Suprapubic skin (tissue), 4 donors: ENCODE results near the gene PPP1R12B.
"Not testable (repeated sequence)": the region's sequence is repeated elsewhere in the genome, so short reads cannot be mapped to it uniquely, and the experiment has no call there.

Experiments used
- CTCF ChIP-seq, 2 donors: fragments of 200-600 bp in 1 of 2; fragments of 450-650 bp in 1 of 2; sonication (generic) in 1 of 2; IDR thresholded peaks; one replicate each; pipeline ENCODE4 v1.5.1; 2016 to 2019; ENCODE audit warnings: antibody characterized with exemption in 2 of 2, mild to moderate bottlenecking in 1 of 2, moderate library complexity in 1 of 2
- EP300 ChIP-seq: sonication (generic); formaldehyde crosslinking; IDR thresholded peaks from one replicate; pipeline ENCODE4 v1.6.1; 2017; ENCODE audit warnings: antibody characterized with exemption
- POLR2A ChIP-seq, 2 donors: fragments of 450-650 bp; IDR thresholded peaks; one replicate each; pipeline ENCODE4 v1.6.1; 2017; ENCODE audit warnings: antibody characterized with exemption in 2 of 2, mild to moderate bottlenecking in 2 of 2, moderate library complexity in 2 of 2
- POLR2AphosphoS5 ChIP-seq, 3 donors: sonication (generic); formaldehyde crosslinking; IDR thresholded peaks; one replicate each; pipeline ENCODE4 v1.6.1; 2017; ENCODE audit warnings: antibody characterized with exemption in 3 of 3

DNA sequence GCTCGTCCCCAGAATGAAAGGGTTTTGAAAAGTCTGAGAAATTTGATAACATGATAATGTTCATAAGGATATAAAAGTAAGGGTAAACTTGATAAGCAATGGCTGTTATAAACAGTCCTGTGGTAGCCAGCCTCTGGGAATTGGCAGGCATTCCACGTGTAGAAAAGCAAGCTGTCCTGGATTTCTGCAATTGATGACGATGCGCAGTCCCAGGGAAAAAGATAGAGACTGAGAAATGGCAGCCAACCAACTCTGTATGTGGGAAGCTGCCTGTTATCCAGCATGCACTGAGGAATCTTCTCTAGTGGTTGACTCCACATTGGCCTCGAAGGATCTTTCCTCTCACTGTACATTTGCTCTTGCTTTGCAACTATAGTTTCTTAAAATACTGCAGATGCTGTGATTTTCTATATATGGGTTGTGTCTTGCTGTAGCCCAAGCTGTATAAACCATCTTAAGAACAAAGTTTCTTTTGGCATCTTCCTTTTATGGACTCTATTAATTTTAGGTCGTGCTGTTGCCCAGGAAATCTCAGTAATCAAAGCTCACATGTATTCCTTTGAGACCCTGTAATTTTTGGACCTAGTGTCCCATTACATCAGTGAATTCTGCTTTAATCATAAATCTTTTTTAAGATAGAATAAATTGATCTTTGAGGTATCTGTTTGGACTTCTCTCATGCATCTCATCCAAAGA, 157.5 kb downstream of the PPP1R12B start:
- TF ChIP-seq CTCF (IDR thresholded peaks at IDR 0.05); POLR2AphosphoS5 (IDR thresholded peaks at IDR 0.05); POLR2A (IDR thresholded peaks at IDR 0.05); EP300: not testable (repeated sequence)
